ENCODE data around the gene RAET1L. TPM values are rescaled to one million over a fixed set of nuclear protein-coding genes. Genes with fewer than 3 reads are reported as not detected.

Gene RAET1L
- total RNA-seq, 1 donor from 2014 or later = not detected

Other genes with a start within 250 kb of the RAET1L start
- gene LRP11, start 161.2 kb downstream of the RAET1L start, total RNA-seq (ENCODE audit: unreplicated experiment) = 51.7 TPM
- 0.28 TPM for gene RAET1E, start 127.4 kb downstream of the RAET1L start, total RNA-seq (ENCODE audit: unreplicated experiment)
- gene RAET1G, start 102.4 kb downstream of the RAET1L start, total RNA-seq (ENCODE audit: unreplicated experiment) = 3.8 TPM
- 9.9 TPM for gene ULBP2, start 83.5 kb downstream of the RAET1L start, total RNA-seq (ENCODE audit: unreplicated experiment)
- 24.8 TPM for gene ULBP1, start 61.6 kb downstream of the RAET1L start, total RNA-seq (ENCODE audit: unreplicated experiment)
- 16.0 TPM for gene ULBP3, start 43.6 kb upstream of the RAET1L start, total RNA-seq (ENCODE audit: unreplicated experiment)
- gene PPP1R14C, start 117.5 kb upstream of the RAET1L start, total RNA-seq (ENCODE audit: unreplicated experiment) = 2.5 TPM